Measurements from ENCODE around the gene ADAM12. TPM values are rescaled to one million over a fixed set of nuclear protein-coding genes. Genes with fewer than 3 reads are reported as not detected.

The ADAM12 gene
- total and polyA plus RNA-seq, 5 experiments from 2014 or later: 0.49 TPM; not detected in 4

DNA sequence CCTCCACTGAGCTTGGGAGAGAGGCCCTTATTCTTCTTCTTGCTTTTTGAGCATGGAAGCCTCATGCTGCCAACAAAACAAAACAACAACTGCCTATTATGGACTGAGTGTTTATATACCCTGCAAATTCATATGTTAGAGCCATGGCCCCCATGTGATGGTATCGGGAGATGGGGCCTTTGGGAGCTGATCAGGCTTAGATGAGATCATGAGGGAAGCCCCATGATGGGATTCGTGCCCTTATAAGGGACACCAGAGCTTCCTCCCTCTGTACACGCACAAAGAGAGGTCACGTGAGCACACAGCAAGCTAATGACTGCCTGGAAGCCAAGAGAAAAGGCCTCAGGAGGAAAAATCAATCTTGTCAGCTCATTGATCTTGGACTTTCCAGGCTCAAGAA lies 256.9 kb downstream of the ADAM12 start:
- peaks cover 5 to 9% (median 7%) of the 10 kb centered on the region in 4 donors for H3K4me1 Mint-ChIP-seq
- DNase-seq: no peak
- no peaks in the 10 kb centered on the region for H3K36me3 Mint-ChIP-seq
- no peak overlapping the region for H3K27ac Mint-ChIP-seq
- peaks cover 0 to 8% (median 0%) of the 10 kb centered on the region in 5 donors for H3K27me3 Mint-ChIP-seq
- no peak for ATAC-seq
- H3K4me3 Mint-ChIP-seq: no peak overlapping the region
- peaks cover 0 to 21% (median 3%) of the 10 kb centered on the region in 9 donors for H3K9me3 Mint-ChIP-seq
- POLR2A ChIA-PET: no interaction called here

DNA sequence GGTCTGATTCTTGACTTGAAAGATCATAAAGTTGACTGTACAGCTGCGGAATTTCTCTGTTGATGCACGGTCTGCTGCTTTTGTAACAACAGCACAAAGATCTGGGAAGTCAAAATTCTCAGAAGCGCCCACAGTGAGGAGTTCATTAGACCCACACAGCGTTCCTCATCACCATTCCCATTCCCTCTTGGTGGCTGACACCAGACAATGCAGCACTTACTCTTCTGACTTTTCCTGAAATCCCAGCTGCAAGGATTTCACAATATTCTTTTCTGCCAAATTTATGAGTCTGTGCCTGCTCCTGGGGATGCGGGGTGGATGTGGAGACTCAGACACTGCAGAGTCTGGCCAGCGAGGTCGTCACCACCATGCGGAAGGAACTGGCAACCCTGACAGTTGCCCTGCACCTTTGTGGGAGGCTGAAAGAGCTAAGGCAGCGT lies 258.0 kb downstream of the ADAM12 start:
- H3K27me3 Mint-ChIP-seq: peaks cover 0 to 8% (median 2%) of the 10 kb centered on the region in 5 donors
- POLR2A ChIA-PET: no interaction called here
- no peak overlapping the region for H3K27ac Mint-ChIP-seq
- peaks cover 0 to 5% (median under 1%) of the 10 kb centered on the region in 4 donors for H3K4me1 Mint-ChIP-seq
- H3K36me3 Mint-ChIP-seq: no peaks in the 10 kb centered on the region
- ATAC-seq: no peak
- H3K9me3 Mint-ChIP-seq: peaks cover 0 to 21% (median 3%) of the 10 kb centered on the region in 9 donors
- DNase-seq: no peak
- no peak overlapping the region for H3K4me3 Mint-ChIP-seq

DNA sequence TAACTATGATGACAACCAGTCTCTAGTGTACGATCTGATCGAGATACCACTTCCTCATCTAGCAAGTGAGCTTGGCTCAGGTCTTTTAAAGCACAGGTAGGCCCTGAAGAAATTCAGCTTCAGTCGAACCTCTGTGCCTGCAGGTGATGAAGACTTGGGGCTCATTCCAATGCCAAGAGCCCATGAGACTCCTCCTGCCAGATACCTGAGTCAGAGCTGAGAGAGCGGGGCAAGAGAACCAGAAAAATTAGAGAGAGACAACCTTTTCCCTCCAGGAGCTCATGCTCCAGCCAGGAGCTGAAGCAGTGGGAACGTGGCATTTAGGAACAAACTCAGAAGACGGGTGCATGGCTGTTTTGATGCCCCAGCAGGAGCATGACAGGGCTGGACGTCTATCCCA lies 259.3 kb downstream of the ADAM12 start:
- POLR2A ChIA-PET: no interaction called here
- Mint-ChIP-seq H3K36me3 (no peaks in the 10 kb centered on the region), H3K4me1 (peaks cover 0 to 5% (median under 1%) of the 10 kb centered on the region in 4 donors), H3K27ac (no peak overlapping the region), H3K27me3 (peaks cover 0 to 5% (median 2%) of the 10 kb centered on the region in 5 donors), H3K4me3 (no peak overlapping the region), H3K9me3 (peaks cover 0 to 19% (median 3%) of the 10 kb centered on the region in 9 donors)
- DNase-seq (no peak), ATAC-seq (no peak)

DNA sequence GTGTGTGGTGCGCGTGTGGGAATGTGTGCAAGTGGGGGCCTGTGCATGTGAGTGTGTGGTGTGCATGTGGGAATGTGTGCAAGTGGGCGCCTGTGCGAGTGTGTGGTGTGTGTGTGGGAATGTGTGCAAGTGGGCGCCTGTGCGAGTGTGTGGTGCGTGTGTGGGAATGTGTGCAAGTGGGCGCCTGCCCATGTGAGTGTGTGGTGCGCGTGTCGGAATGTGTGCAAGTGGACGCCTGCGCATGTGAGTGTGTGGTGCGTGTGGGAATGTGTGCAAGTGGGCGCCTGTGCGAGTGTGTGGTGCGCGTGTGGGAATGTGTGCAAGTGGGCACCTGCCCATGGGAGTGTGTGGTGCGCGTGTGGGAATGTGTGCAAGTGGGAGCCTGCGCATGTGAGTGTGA lies 259.7 kb downstream of the ADAM12 start:
- ATAC-seq (no peak), DNase-seq (no peak)
- H3K9me3 Mint-ChIP-seq: peaks cover 0 to 14% (median 3%) of the 10 kb centered on the region in 9 donors
- no peak overlapping the region for H3K4me3 Mint-ChIP-seq
- POLR2A ChIA-PET: no interaction called here
- H3K27me3 Mint-ChIP-seq: peaks cover 0 to 2% (median 1%) of the 10 kb centered on the region in 5 donors
- H3K36me3 Mint-ChIP-seq: no peaks in the 10 kb centered on the region
- H3K27ac Mint-ChIP-seq: no peak overlapping the region
- H3K4me1 Mint-ChIP-seq: peaks cover 0 to 5% (median under 1%) of the 10 kb centered on the region in 4 donors

DNA sequence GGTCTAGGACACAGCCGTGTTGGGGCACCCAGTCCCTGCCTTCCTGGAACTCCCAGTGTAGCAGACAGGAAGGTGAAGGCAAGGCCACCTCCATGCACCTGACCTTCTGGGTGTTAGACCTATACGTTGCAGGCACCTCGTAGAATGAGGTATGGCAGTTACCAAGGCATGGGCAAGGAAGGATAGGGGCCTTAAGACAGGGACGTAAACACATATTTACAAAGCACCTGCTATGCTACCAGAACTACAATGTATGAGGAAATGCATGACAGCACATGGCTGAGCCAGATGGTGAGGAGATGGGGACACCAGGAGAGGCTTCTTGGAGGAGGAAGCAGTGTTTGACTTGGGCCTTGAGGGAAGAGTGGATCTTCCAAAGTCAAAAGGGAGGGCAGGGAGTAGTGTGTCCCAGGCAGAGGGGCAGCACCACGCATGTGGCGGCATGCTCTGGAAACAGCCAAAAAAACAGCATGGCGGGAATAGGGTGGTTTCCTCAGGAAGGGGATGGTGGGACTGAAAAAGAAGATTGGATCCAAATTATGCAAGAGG lies 260.7 kb downstream of the ADAM12 start:
- DNase-seq (no peak), ATAC-seq (no peak)
- peaks cover 0 to 14% (median 2%) of the 10 kb centered on the region in 9 donors for H3K9me3 Mint-ChIP-seq
- H3K4me3 Mint-ChIP-seq: no peak overlapping the region
- H3K4me1 Mint-ChIP-seq: peaks cover 0 to 5% (median under 1%) of the 10 kb centered on the region in 4 donors
- H3K27ac Mint-ChIP-seq: no peak overlapping the region
- no peaks in the 10 kb centered on the region for H3K36me3 Mint-ChIP-seq
- peaks cover 0 to 2% (median 0%) of the 10 kb centered on the region in 5 donors for H3K27me3 Mint-ChIP-seq
- POLR2A ChIA-PET: no interaction called here

DNA sequence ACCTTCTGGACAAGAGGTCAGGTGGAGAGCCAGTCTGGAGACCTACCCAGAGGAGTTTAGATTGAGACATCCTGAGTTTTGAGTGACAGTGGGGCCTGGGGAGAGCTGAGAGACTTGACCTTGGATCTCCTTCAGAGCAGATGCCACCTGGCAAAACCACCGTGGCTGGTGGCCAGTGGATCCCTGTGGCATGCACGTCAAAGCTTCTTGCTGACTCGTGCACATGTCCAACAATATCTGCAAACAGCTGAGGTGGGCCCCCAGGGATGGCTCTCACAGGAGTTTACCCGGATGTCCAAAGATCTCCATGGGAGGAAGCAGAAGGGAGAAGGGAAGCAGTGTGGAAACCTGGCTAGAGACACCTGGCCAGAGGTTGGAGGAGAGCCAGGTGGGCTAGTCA lies 261.4 kb downstream of the ADAM12 start:
- Mint-ChIP-seq H3K36me3 (no peaks in the 10 kb centered on the region), H3K27me3 (peaks cover 0 to 2% (median 0%) of the 10 kb centered on the region in 5 donors), H3K4me3 (no peak overlapping the region), H3K27ac (no peak overlapping the region), H3K9me3 (peaks cover 0 to 14% (median 2%) of the 10 kb centered on the region in 9 donors), H3K4me1 (peaks cover 0 to 5% (median under 1%) of the 10 kb centered on the region in 4 donors)
- DNase-seq (no peak), ATAC-seq (no peak)
- POLR2A ChIA-PET: no interaction called here

DNA sequence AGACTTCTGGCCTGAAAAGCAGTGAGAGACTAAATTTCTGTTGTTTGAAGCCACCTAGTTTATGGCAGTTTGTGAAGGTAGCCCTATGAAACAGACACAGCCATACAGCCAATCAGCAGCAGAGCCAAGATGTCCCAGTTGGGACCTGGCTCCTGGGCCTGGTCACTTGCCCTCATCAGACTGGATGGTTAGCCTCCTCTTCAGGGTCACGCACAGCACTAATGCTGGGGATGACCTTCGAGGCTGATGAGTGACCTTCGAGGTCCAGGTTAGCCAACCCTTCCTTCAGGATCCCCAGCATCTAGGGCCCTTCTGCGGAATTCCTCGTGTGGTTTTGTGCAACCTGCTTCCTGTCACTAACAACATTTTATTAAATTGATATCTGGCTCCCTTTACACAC lies 262.3 kb downstream of the ADAM12 start:
- Mint-ChIP-seq H3K27me3 (peaks cover 0 to 2% (median 0%) of the 10 kb centered on the region in 5 donors), H3K36me3 (no peaks in the 10 kb centered on the region), H3K4me3 (no peak overlapping the region), H3K27ac (no peak overlapping the region), H3K9me3 (peaks cover 0 to 14% (median 2%) of the 10 kb centered on the region in 9 donors), H3K4me1 (peaks cover 0 to 5% (median under 1%) of the 10 kb centered on the region in 4 donors)
- POLR2A ChIA-PET: no interaction called here
- ATAC-seq (no peak), DNase-seq (no peak)

DNA sequence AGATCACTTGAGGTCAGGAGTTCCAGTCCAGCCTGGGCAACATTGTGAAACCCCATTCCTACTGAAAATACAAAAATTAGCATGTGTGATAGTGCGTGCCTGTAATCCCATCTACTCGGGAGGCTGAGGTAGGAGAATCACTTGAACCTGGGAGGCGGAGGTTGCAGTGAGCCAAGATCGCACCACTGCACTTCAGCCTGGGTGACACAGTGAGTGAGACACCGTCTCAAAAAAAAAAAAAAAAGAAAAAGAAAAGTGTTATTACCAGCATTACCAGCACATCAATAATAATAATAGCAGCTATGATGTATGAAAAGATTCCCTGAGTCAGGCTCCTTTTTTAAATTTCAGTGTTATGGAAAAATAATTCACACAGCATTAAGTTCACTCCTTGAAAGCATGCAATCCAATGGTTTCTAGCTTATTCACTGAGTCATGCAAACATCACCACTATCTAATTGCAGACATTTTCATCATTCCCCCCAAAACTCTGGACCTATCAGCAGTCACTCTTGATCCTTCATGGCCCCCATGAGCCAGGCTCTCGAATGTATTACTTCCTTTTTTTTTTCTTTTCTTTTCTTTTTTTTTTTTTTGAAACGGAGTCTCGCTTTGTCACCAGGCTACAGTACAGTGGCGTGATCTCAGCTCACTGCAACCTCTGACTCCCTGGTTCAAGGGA lies 263.5 kb downstream of the ADAM12 start:
- Mint-ChIP-seq H3K4me3 (no peak overlapping the region), H3K27ac (no peak overlapping the region), H3K27me3 (peaks cover 0 to 2% (median 0%) of the 10 kb centered on the region in 5 donors), H3K9me3 (peaks cover 0 to 14% (median 2%) of the 10 kb centered on the region in 9 donors), H3K4me1 (peaks cover 0 to 5% (median under 1%) of the 10 kb centered on the region in 4 donors), H3K36me3 (no peaks in the 10 kb centered on the region)
- DNase-seq (no peak), ATAC-seq (no peak)
- POLR2A ChIA-PET: no interaction called here

GRCh38 chr10:126124046-126124445 lies 264.2 kb downstream of the ADAM12 start:
- Mint-ChIP-seq H3K4me3 (no peak overlapping the region), H3K27ac (no peak overlapping the region), H3K27me3 (peaks cover 0 to 2% (median 0%) of the 10 kb centered on the region in 5 donors), H3K36me3 (no peaks in the 10 kb centered on the region), H3K4me1 (peaks cover 0 to 5% (median under 1%) of the 10 kb centered on the region in 4 donors), H3K9me3 (peaks cover 0 to 14% (median 2%) of the 10 kb centered on the region in 9 donors)
- no peak for ATAC-seq
- DNase-seq: no peak
- POLR2A ChIA-PET: no interaction called here

GRCh38 chr10:126123466-126123865 lies 264.8 kb downstream of the ADAM12 start:
- Mint-ChIP-seq H3K27ac (no peak overlapping the region), H3K4me3 (no peak overlapping the region), H3K9me3 (peaks cover 0 to 14% (median 2%) of the 10 kb centered on the region in 9 donors), H3K4me1 (peaks cover 0 to 4% (median under 1%) of the 10 kb centered on the region in 4 donors), H3K27me3 (peaks cover 0 to 2% (median 0%) of the 10 kb centered on the region in 5 donors), H3K36me3 (no peaks in the 10 kb centered on the region)
- POLR2A ChIA-PET: no interaction called here
- DNase-seq: no peak
- ATAC-seq: no peak

GRCh38 chr10:126122881-126123280 lies 265.4 kb downstream of the ADAM12 start:
- Mint-ChIP-seq H3K36me3 (no peaks in the 10 kb centered on the region), H3K27me3 (peaks cover 0 to 2% (median 0%) of the 10 kb centered on the region in 5 donors), H3K4me1 (peaks cover 0 to 3% (median 0%) of the 10 kb centered on the region in 4 donors), H3K27ac (no peak overlapping the region), H3K9me3 (peaks cover 0 to 8% (median 0%) of the 10 kb centered on the region in 9 donors), H3K4me3 (no peak overlapping the region)
- POLR2A ChIA-PET: no interaction called here
- ATAC-seq (no peak), DNase-seq (no peak)

DNA sequence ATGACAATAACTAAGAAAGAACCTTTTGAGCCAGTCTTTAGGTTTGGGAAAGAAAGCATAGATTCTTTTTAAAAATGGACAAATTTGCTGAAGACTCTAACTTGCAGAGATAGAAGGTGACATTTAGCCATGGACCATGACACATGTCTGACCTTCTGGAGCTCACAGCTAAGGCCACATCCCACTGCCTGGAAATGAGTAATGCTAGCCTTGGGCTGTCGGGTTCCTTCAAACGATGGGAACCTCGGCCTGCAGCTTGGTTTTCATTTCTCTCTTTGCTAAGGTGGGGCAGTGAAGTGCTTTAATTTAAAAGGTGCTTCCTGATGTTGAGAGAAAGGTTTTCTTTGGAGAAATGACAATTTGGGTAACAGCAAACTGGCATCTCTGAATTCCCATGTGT lies 268.7 kb downstream of the ADAM12 start:
- Mint-ChIP-seq H3K9me3 (peaks cover 0 to 1% (median 0%) of the 10 kb centered on the region in 9 donors), H3K27me3 (no peaks in the 10 kb centered on the region), H3K4me3 (no peak overlapping the region), H3K4me1 (no peaks in the 10 kb centered on the region), H3K27ac (no peak overlapping the region), H3K36me3 (no peaks in the 10 kb centered on the region)
- ATAC-seq (no peak), DNase-seq (no peak)
- POLR2A ChIA-PET: no interaction called here

GRCh38 chr10:126118476-126118875 lies 269.8 kb downstream of the ADAM12 start:
- Mint-ChIP-seq H3K4me3 (no peak overlapping the region), H3K9me3 (peaks cover 0 to 5% (median 0%) of the 10 kb centered on the region in 9 donors), H3K27ac (no peak overlapping the region), H3K36me3 (no peaks in the 10 kb centered on the region), H3K27me3 (peaks cover 0 to 6% (median 3%) of the 10 kb centered on the region in 5 donors), H3K4me1 (no peaks in the 10 kb centered on the region)
- DNase-seq (no peak), ATAC-seq (no peak)
- POLR2A ChIA-PET: no interaction called here
